22Rv1 (cell line): Measurements from ENCODE around the gene NKX2-1.

ENCODE experiments used
- ZFX ChIP-seq: fragments of 450-650 bp; IDR thresholded peaks from 2 replicates; pipeline ENCODE4 v1.6.1; 2017; ENCODE audit warnings: antibody characterized with exemption, borderline replicate concordance
- TF ChIP-seq, protein P1 (sequence below): fragments of 450-650 bp; IDR thresholded peaks from 2 replicates; pipeline ENCODE4 v1.5.1; 2017; ENCODE audit warnings: mild to moderate bottlenecking

- TF ChIP-seq, protein P1, sequence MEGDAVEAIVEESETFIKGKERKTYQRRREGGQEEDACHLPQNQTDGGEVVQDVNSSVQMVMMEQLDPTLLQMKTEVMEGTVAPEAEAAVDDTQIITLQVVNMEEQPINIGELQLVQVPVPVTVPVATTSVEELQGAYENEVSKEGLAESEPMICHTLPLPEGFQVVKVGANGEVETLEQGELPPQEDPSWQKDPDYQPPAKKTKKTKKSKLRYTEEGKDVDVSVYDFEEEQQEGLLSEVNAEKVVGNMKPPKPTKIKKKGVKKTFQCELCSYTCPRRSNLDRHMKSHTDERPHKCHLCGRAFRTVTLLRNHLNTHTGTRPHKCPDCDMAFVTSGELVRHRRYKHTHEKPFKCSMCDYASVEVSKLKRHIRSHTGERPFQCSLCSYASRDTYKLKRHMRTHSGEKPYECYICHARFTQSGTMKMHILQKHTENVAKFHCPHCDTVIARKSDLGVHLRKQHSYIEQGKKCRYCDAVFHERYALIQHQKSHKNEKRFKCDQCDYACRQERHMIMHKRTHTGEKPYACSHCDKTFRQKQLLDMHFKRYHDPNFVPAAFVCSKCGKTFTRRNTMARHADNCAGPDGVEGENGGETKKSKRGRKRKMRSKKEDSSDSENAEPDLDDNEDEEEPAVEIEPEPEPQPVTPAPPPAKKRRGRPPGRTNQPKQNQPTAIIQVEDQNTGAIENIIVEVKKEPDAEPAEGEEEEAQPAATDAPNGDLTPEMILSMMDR = no peak
- no peak for TF ChIP-seq ZFX
These were observed 3.3 kb downstream of the NKX2-1 start for GRCh38 chr14:36516719-36517241.
